ENCODE measurements around the gene FPGS.
"Not testable (repeated sequence)": the region's sequence is repeated elsewhere in the genome, so short reads cannot be mapped to it uniquely, and the experiment has no call there.

Gene FPGS

DNA sequence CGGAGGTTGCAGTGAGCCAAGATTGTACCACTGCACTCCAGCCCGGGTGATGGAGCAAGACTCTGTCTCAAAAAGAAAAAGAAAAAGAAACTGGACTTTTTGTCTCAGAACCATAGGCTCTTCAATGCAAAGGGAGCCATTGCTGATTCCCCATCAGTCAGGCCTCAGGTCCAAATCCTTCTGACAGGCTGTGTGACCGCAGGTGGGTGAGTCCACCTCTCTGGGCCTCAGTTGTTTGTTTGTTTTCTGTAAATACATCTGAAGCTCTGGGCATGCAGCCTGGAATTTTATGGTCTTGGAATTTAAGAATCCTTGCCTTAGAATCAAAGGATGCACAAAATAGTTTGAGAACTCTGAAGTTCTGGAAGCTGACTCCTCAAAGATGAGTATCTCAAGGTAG is 46.4 kb upstream of the FPGS start:
- DNase-seq: no peak
- no peak overlapping the region for H4K5ac ChIP-seq (ENCODE audit: low read length)
- no peak overlapping the region for H2AK5ac ChIP-seq (ENCODE audit: low read length)
- H3K4me1 ChIP-seq (ENCODE audit: control insufficient read depth, low read depth, low read length): no peaks in the 10 kb centered on the region
- WGBS (ENCODE audit: extremely low coverage, insufficient coverage, low lambda C conversion rate): no CpG with 5 or more reads among the region's 3 CpGs
- no peak overlapping the region for H2BK15ac ChIP-seq (replicated peaks; ENCODE audit: low read depth)
- no peak overlapping the region for H3K4me2 ChIP-seq (ENCODE audit: low read length)
- no peak overlapping the region for H3K56ac ChIP-seq (ENCODE audit: low read length)
- no peak overlapping the region for H3K18ac ChIP-seq (ENCODE audit: low read length)
- H3K4ac ChIP-seq (ENCODE audit: low read depth, low read length): no peak overlapping the region
- H3K79me1 ChIP-seq (ENCODE audit: low read length): no peaks in the 10 kb centered on the region
- no peak overlapping the region for H3K23ac ChIP-seq (ENCODE audit: low read length)
- H3K27ac ChIP-seq (ENCODE audit: low read depth, low read length): no peak overlapping the region
- H3K9ac ChIP-seq (ENCODE audit: low read length): no peak overlapping the region
- H3K27me3 ChIP-seq (ENCODE audit: insufficient read depth, low read length, poor library complexity): peaks cover 3% of the 10 kb centered on the region
- H4K8ac ChIP-seq (ENCODE audit: low read depth, low read length): no peak overlapping the region
- no peak overlapping the region for H2BK120ac ChIP-seq (ENCODE audit: low read depth, low read length)
- H2BK5ac ChIP-seq (ENCODE audit: low read length): no peak overlapping the region
- H3K79me2 ChIP-seq (ENCODE audit: control insufficient read depth, insufficient read depth, low read length): no peaks in the 10 kb centered on the region
- H3K4me3 ChIP-seq (ENCODE audit: low read length): no peak overlapping the region
- H3K36me3 ChIP-seq (ENCODE audit: control insufficient read depth, insufficient read depth, low read length): no peaks in the 10 kb centered on the region

DNA sequence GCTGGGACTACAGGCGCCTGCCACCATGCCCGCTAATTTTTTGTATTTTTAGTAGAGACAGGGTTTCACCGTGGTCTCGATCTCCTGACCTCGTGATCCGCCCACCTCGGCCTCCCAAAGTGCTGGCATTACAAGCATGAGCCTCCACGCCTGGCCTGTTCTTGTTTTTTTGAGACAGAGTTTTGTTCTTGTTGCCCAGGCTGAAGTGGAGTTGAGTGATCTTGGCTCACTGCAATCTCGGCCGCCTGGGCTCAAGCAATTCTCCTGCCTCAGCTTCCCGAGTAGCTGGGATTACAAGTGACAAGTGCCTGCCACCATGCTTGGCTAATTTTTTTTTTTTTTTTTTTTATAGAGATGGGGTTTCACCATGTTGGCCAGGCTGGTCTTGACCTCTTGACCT is 45.9 kb upstream of the FPGS start:
- not testable (repeated sequence) for H3K27me3 ChIP-seq (ENCODE audit: insufficient read depth, low read length, poor library complexity)

DNA sequence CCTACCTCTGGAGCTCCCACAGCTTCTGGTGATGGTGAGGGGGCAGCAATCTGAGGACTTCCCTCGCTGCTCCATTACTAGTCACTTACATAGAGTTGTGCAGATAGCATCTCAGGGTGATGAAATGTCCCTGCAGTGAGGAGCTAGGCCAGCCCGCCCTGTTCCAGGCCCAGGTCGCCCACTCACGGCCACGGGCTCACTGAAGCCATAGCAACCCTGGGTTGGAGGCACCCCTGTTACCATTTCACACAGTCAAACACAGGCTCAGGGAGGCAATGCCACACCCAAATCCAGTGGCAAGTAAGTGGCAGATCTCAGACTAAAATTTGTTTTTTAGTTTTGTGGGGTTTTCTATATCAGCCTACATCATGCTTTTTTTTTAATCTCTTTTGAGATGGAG is 43.8 kb upstream of the FPGS start:
- H4K8ac ChIP-seq (ENCODE audit: low read depth, low read length): no peak overlapping the region
- H3K36me3 ChIP-seq (ENCODE audit: control insufficient read depth, insufficient read depth, low read length): no peaks in the 10 kb centered on the region
- H2BK5ac ChIP-seq (ENCODE audit: low read length): no peak overlapping the region
- no peak overlapping the region for H2BK120ac ChIP-seq (ENCODE audit: low read depth, low read length)
- H3K18ac ChIP-seq (ENCODE audit: low read length): no peak overlapping the region
- peaks cover 2% of the 10 kb centered on the region for H3K4me1 ChIP-seq (ENCODE audit: control insufficient read depth, low read depth, low read length)
- WGBS (ENCODE audit: extremely low coverage, insufficient coverage, low lambda C conversion rate): no CpG with 5 or more reads among the region's 5 CpGs
- H3K79me2 ChIP-seq (ENCODE audit: control insufficient read depth, insufficient read depth, low read length): no peaks in the 10 kb centered on the region
- no peak for DNase-seq
- H2BK15ac ChIP-seq (replicated peaks; ENCODE audit: low read depth): no peak overlapping the region
- no peak overlapping the region for H3K4ac ChIP-seq (ENCODE audit: low read depth, low read length)
- no peak overlapping the region for H3K27ac ChIP-seq (ENCODE audit: low read depth, low read length)
- no peaks in the 10 kb centered on the region for H3K79me1 ChIP-seq (ENCODE audit: low read length)
- no peak overlapping the region for H2AK5ac ChIP-seq (ENCODE audit: low read length)
- H3K27me3 ChIP-seq (ENCODE audit: insufficient read depth, low read length, poor library complexity): peaks cover 3% of the 10 kb centered on the region
- no peak overlapping the region for H3K56ac ChIP-seq (ENCODE audit: low read length)
- H3K4me2 ChIP-seq (ENCODE audit: low read length): no peak overlapping the region
- H4K5ac ChIP-seq (ENCODE audit: low read length): no peak overlapping the region
- H3K4me3 ChIP-seq (ENCODE audit: low read length): no peak overlapping the region
- no peak overlapping the region for H3K9ac ChIP-seq (ENCODE audit: low read length)
- no peak overlapping the region for H3K23ac ChIP-seq (ENCODE audit: low read length)

More for the DNA sequence above, 45.9 kb upstream of the FPGS start:
- H3K36me3 ChIP-seq (ENCODE audit: control insufficient read depth, insufficient read depth, low read length); H3K18ac ChIP-seq (ENCODE audit: low read length); H3K4me2 ChIP-seq (ENCODE audit: low read length); H3K4ac ChIP-seq (ENCODE audit: low read depth, low read length); DNase-seq; H2AK5ac ChIP-seq (ENCODE audit: low read length); H3K23ac ChIP-seq (ENCODE audit: low read length); H2BK15ac ChIP-seq (replicated peaks; ENCODE audit: low read depth); H3K4me1 ChIP-seq (ENCODE audit: control insufficient read depth, low read depth, low read length); H3K56ac ChIP-seq (ENCODE audit: low read length); H3K9ac ChIP-seq (ENCODE audit: low read length); H4K8ac ChIP-seq (ENCODE audit: low read depth, low read length); H2BK5ac ChIP-seq (ENCODE audit: low read length); H3K79me1 ChIP-seq (ENCODE audit: low read length); H2BK120ac ChIP-seq (ENCODE audit: low read depth, low read length); H3K27ac ChIP-seq (ENCODE audit: low read depth, low read length); H3K4me3 ChIP-seq (ENCODE audit: low read length); H3K79me2 ChIP-seq (ENCODE audit: control insufficient read depth, insufficient read depth, low read length); H4K5ac ChIP-seq (ENCODE audit: low read length): not testable (repeated sequence)
- no CpG with 5 or more reads among the region's 11 CpGs for WGBS (ENCODE audit: extremely low coverage, insufficient coverage, low lambda C conversion rate)

DNA sequence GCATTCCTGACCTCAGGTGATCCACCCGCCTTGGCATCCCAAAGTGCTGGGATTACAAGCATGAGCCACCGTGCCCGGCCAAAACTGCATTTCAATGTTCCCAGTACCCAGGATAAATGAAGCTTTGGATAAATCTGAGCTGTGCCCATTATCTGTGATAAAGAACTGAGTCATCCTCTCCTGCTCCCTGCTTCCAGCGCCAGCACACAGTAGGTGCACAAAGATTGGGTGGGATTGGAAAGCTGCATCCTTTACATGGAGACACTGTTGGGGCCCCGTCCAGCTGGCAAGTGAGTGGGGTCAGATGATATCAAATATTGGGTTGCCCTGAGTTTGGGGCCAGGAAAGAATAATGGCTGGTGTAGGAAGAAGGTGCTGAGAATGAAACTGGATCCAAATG is 41.6 kb upstream of the FPGS start:
- H3K4me3 ChIP-seq (ENCODE audit: low read length): no peak overlapping the region
- no peak overlapping the region for H3K23ac ChIP-seq (ENCODE audit: low read length)
- H3K27ac ChIP-seq (ENCODE audit: low read depth, low read length): no peak overlapping the region
- no peak overlapping the region for H3K4ac ChIP-seq (ENCODE audit: low read depth, low read length)
- H3K9ac ChIP-seq (ENCODE audit: low read length): no peak overlapping the region
- no peak overlapping the region for H4K5ac ChIP-seq (ENCODE audit: low read length)
- no peak overlapping the region for H3K18ac ChIP-seq (ENCODE audit: low read length)
- H2BK120ac ChIP-seq (ENCODE audit: low read depth, low read length): no peak overlapping the region
- H2BK5ac ChIP-seq (ENCODE audit: low read length): no peak overlapping the region
- peaks cover 2% of the 10 kb centered on the region for H3K4me1 ChIP-seq (ENCODE audit: control insufficient read depth, low read depth, low read length)
- H2AK5ac ChIP-seq (ENCODE audit: low read length): no peak overlapping the region
- no peak overlapping the region for H3K56ac ChIP-seq (ENCODE audit: low read length)
- H4K8ac ChIP-seq (ENCODE audit: low read depth, low read length): no peak overlapping the region
- WGBS (ENCODE audit: extremely low coverage, insufficient coverage, low lambda C conversion rate): no CpG with 5 or more reads among the region's 5 CpGs
- no peaks in the 10 kb centered on the region for H3K79me1 ChIP-seq (ENCODE audit: low read length)
- H3K27me3 ChIP-seq (ENCODE audit: insufficient read depth, low read length, poor library complexity): no peaks in the 10 kb centered on the region
- no peak for DNase-seq
- no peaks in the 10 kb centered on the region for H3K79me2 ChIP-seq (ENCODE audit: control insufficient read depth, insufficient read depth, low read length)
- no peak overlapping the region for H2BK15ac ChIP-seq (replicated peaks; ENCODE audit: low read depth)
- H3K36me3 ChIP-seq (ENCODE audit: control insufficient read depth, insufficient read depth, low read length): no peaks in the 10 kb centered on the region
- no peak overlapping the region for H3K4me2 ChIP-seq (ENCODE audit: low read length)

DNA sequence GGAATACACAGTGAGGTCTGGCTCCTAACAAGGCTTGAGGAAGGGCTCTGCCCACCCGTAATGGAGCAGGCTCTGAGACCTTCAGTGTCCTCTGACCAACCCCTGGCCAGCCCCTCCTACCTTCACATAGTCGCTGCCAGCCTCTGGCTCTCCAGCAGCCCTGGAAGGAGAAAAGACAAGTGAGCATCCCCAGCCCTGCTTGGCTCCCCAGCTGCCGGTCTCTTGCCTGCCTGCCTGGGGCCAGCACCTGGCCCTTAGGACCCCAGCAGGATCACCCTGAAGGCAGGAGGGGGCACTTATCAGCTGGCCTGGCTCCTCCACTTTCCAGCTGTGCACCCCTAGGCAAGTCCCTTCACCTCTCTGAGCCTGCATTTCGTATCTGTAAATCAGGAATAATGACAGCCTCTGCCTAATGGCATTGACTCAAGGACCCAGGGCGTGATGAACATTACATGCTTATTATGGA is 41.2 kb upstream of the FPGS start:
- Histone ChIP-seq H3K4me2 (ENCODE audit: low read length) (no peak overlapping the region), H4K8ac (ENCODE audit: low read depth, low read length) (no peak overlapping the region), H3K18ac (ENCODE audit: low read length) (no peak overlapping the region), H2BK15ac (replicated peaks; ENCODE audit: low read depth) (no peak overlapping the region), H3K27me3 (ENCODE audit: insufficient read depth, low read length, poor library complexity) (no peaks in the 10 kb centered on the region), H3K9ac (ENCODE audit: low read length) (no peak overlapping the region), H3K4ac (ENCODE audit: low read depth, low read length) (no peak overlapping the region), H4K5ac (ENCODE audit: low read length) (no peak overlapping the region), H3K4me3 (ENCODE audit: low read length) (no peak overlapping the region), H3K4me1 (ENCODE audit: control insufficient read depth, low read depth, low read length) (peaks cover 2% of the 10 kb centered on the region), H3K27ac (ENCODE audit: low read depth, low read length) (no peak overlapping the region), H3K79me1 (ENCODE audit: low read length) (no peaks in the 10 kb centered on the region), H3K79me2 (ENCODE audit: control insufficient read depth, insufficient read depth, low read length) (no peaks in the 10 kb centered on the region), H2BK5ac (ENCODE audit: low read length) (no peak overlapping the region), H3K36me3 (ENCODE audit: control insufficient read depth, insufficient read depth, low read length) (no peaks in the 10 kb centered on the region), H2AK5ac (ENCODE audit: low read length) (no peak overlapping the region), H3K23ac (ENCODE audit: low read length) (no peak overlapping the region), H2BK120ac (ENCODE audit: low read depth, low read length) (no peak overlapping the region), H3K56ac (ENCODE audit: low read length) (no peak overlapping the region)
- DNase-seq: peak; percentile 54
- WGBS (ENCODE audit: extremely low coverage, insufficient coverage, low lambda C conversion rate): no CpG with 5 or more reads among the region's 5 CpGs

DNA sequence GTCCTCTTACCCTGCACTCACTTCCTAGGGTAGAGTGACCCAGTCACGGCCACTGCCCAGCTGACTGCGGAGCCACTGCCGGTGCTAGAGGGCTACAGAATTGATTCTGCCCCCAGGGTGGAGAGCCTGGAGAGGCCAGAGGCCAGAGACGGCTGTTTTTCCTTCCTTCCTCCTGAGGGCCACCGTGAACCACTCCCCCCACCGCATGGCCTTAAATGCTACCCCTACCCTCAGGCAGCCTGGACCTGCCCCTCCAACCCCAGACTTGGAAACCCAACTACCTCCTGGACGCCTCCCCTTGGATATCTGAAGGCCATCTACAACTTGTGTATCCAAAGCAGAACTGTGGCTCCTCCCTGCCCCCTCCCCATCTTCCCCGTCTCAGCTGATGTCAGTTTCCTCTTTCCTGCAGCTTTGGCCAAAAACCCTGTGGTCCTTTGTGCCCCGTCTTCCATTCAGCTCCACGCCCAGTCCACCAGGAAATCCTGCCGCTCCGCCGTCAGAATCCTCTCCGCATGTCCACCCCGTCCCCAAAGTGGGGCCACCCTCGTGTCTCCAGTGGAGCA is 40.5 kb upstream of the FPGS start:
- H3K36me3 ChIP-seq (ENCODE audit: control insufficient read depth, insufficient read depth, low read length): no peaks in the 10 kb centered on the region
- peak overlapping the region; percentile 9 for H3K18ac ChIP-seq (ENCODE audit: low read length)
- no peak overlapping the region for H2BK5ac ChIP-seq (ENCODE audit: low read length)
- no peak overlapping the region for H3K4me3 ChIP-seq (ENCODE audit: low read length)
- peak overlapping the region; percentile 65 for H3K56ac ChIP-seq (ENCODE audit: low read length)
- H2BK120ac ChIP-seq (ENCODE audit: low read depth, low read length): no peak overlapping the region
- no peak overlapping the region for H4K8ac ChIP-seq (ENCODE audit: low read depth, low read length)
- no peak overlapping the region for H3K23ac ChIP-seq (ENCODE audit: low read length)
- DNase-seq: peak; percentile 50
- no peak overlapping the region for H3K27ac ChIP-seq (ENCODE audit: low read depth, low read length)
- H3K4ac ChIP-seq (ENCODE audit: low read depth, low read length): no peak overlapping the region
- H3K4me2 ChIP-seq (ENCODE audit: low read length): no peak overlapping the region
- H2AK5ac ChIP-seq (ENCODE audit: low read length): no peak overlapping the region
- H3K4me1 ChIP-seq (ENCODE audit: control insufficient read depth, low read depth, low read length): peaks cover 2% of the 10 kb centered on the region
- no peak overlapping the region for H2BK15ac ChIP-seq (replicated peaks; ENCODE audit: low read depth)
- H3K79me1 ChIP-seq (ENCODE audit: low read length): no peaks in the 10 kb centered on the region
- no peaks in the 10 kb centered on the region for H3K79me2 ChIP-seq (ENCODE audit: control insufficient read depth, insufficient read depth, low read length)
- WGBS (ENCODE audit: extremely low coverage, insufficient coverage, low lambda C conversion rate): no CpG with 5 or more reads among the region's 16 CpGs
- no peak overlapping the region for H4K5ac ChIP-seq (ENCODE audit: low read length)
- no peak overlapping the region for H3K9ac ChIP-seq (ENCODE audit: low read length)
- H3K27me3 ChIP-seq (ENCODE audit: insufficient read depth, low read length, poor library complexity): no peaks in the 10 kb centered on the region
